Measurements from ENCODE around the gene BBS10.
"Not testable (repeated sequence)": the region's sequence is repeated elsewhere in the genome, so short reads cannot be mapped to it uniquely, and the experiment has no call there.

The BBS10 gene

GRCh38 chr12:76329159-76329558, 19.1 kb downstream of the BBS10 start:
- no peak for DNase-seq

- not testable (repeated sequence) for DNase-seq
Measured at GRCh38 chr12:76319595-76320319, 28.5 kb downstream of the BBS10 start.

- no peak for DNase-seq
Measured at GRCh38 chr12:76318773-76319594, 29.2 kb downstream of the BBS10 start.

GRCh38 chr12:76317976-76318375, 30.2 kb downstream of the BBS10 start:
- DNase-seq = no peak

GRCh38 chr12:76316468-76316867, 31.7 kb downstream of the BBS10 start:
- DNase-seq = no peak

- DNase-seq = no peak
Measured at GRCh38 chr12:76313299-76313698, 34.9 kb downstream of the BBS10 start.

- no peak for DNase-seq
Measured at GRCh38 chr12:76312315-76312714, 35.9 kb downstream of the BBS10 start.

GRCh38 chr12:76311796-76312195, 36.4 kb downstream of the BBS10 start:
- no peak for DNase-seq

- DNase-seq = no peak
Measured at GRCh38 chr12:76310110-76310509, 38.1 kb downstream of the BBS10 start.

GRCh38 chr12:76308866-76309265, 39.3 kb downstream of the BBS10 start:
- DNase-seq = no peak

- DNase-seq = no peak
Measured at GRCh38 chr12:76307083-76307482, 41.1 kb downstream of the BBS10 start.

GRCh38 chr12:76303989-76304460, 44.2 kb downstream of the BBS10 start:
- DNase-seq = no peak

- no peak for DNase-seq
Measured at GRCh38 chr12:76303365-76303764, 44.9 kb downstream of the BBS10 start.

GRCh38 chr12:76300297-76300665, 47.9 kb downstream of the BBS10 start:
- DNase-seq = no peak

GRCh38 chr12:76299536-76300296, 48.5 kb downstream of the BBS10 start:
- DNase-seq = no peak

Data from effector CD4-positive, alpha-beta T cell (primary cell).